NCI-H524 treated with DMSO at 0.1 percent for 48 hours (cell line): ENCODE data around the gene SHROOM3.
"Not testable (repeated sequence)": the region's sequence is repeated elsewhere in the genome, so short reads cannot be mapped to it uniquely, and the experiment has no call there.

Source experiments
- DNase-seq: peaks from one replicate; lab custom pipeline; 2025; lab: John Stamatoyannopoulos, UW

The SHROOM3 gene

DNA sequence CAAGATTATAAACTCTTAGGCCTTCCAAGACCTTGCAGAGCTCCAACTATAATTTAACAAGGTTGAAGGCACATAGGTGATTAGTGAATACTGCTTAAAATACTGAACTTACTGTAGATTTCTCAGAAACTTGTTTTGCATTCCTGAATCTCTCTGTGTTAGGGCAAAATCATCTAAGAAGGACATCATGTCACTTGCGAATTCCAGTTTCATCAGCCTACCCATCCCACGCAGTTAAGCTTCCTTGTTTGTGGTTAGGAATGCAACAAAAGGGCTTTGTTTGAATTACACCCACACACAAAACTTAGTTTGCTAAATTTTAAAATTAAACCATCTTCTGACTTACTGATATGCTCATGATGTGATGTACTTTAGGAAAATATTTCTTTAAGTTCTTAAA lies 288.9 kb downstream of the SHROOM3 start:
- no peak for DNase-seq

DNA sequence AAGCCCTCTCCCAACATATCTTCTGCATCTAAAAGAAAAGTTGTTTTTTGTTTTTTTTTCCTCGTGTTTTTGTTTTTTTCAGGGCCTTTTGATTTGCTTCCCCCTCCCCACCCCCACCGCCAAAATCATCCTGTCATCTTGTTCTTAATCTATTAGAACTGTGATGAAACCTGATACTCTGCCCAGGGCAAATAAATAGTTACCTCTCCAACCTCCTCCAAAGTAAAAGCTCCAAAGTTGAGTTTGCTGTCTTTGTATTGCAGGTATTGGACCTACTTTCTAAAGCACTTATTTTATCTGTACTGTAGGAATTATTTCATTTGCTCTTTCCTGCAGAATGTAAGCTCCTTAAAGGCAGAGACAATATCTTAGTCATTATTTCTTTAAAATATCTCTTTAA lies 290.0 kb downstream of the SHROOM3 start:
- DNase-seq, result no peak

DNA sequence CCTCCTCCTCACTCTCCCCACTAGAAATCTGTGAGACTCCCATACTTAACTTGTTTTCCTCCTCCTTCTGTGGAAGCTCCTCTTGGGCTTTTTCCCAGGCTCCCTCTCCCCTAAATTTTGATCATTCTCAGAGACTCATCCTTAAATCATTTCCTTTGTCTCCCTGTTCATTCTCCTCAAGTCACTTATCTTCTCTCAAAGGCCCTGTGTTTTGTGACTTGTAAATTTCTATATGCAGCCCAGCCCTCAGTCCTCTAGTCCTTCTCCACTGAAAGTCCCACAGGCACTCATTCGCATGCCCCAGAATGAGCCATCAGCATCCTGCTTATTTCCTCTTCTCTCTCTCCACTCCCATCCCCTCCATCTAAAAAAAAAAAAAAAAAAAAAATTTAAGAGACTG lies 291.1 kb downstream of the SHROOM3 start:
- no peak for DNase-seq

DNA sequence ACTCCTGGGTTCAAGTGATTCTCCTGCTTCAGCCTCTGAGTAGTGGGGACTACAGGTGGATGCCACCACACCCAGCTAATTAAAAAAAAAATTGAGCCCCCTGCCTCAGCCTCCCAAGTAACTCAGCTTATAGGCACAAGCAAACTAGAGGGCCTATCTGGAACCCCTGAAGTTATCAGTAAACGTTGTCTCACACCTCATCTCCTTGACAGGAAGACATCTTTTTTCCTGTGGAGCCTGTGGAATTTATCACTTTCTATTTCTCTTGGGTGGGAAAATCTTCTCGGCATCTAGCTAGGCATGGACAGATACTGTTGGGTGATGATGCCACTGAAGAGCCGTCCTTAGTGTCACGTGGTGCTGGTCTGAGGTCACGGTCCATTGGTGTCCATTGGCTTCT lies 291.6 kb downstream of the SHROOM3 start:
- no peak for DNase-seq

DNA sequence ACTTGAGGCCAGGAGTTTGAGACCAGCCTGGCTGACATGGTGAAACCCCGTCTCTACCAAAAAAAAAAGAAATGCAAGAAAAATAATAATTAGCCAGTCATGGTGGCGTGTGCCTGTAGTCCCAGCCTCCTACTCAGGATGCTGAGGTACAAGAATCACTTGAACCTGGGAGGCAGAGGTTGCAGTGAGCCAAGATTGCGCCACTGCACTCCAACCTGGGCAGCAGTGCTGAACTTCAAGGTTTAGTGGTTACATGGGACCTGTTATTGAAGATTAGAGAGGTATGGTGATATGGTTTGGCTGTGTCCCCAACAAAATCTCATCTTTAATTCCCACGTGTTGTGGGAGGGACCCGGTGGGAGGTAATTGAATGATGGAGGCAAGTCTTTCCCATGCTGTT lies 292.9 kb downstream of the SHROOM3 start:
- DNase-seq, result not testable (repeated sequence)

DNA sequence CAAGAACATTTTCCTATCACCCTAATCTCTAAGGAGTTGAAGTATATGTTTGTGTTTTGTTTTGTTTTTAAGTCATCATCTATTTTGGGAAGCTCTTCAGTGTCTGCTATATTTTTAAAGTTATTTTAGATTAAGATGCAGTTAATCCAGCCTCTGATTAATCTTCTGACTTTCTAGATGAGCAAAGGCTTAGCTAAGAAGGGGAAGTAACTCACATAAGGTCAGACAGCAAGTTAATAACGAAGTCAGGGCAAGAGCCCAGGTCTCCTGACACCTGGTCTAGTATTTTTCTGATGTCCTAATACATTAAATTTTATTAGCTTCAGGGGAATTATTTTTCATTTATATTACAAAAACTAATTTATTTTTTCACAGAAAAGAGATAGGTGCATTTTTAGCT lies 294.4 kb downstream of the SHROOM3 start:
- no peak for DNase-seq

DNA sequence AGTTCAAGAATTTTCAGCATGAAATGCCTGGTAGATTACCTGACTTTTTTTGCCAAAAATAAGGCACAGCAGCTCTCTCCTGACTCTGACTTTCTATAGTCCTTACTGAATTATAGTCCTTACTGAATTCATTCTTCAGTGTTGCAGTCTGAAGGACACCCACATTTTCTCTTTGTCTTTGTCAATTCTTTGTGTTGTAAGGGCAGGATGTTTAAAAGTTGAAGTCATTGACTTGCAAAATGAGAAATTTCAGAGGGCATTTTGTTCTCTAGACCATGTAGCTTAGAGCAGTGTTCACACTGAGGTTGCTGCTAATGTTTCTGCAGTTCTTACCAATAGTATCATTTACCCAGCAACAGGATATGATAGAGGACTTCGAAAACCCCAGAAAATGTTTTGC lies 295.0 kb downstream of the SHROOM3 start:
- DNase-seq, result no peak

DNA sequence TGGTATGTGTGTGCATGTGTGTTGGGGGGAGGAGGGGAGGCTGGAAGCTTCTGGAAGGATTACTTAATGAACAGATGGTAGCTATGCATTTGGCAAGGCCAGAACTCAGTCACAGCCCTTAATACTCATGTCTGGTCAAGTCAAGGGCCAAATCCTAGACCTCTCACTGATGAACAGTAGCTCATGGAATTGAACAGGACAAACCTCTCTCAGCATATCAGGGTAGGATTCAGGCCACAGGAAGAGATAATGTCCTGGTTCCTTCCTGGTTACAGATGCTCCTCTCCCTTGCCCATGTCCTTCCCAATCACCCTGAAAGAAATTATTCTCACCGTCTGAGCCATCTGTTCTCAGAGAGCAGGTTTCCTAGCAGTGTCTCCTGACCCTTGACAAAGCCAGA lies 297.2 kb downstream of the SHROOM3 start:
- DNase-seq, result no peak

DNA sequence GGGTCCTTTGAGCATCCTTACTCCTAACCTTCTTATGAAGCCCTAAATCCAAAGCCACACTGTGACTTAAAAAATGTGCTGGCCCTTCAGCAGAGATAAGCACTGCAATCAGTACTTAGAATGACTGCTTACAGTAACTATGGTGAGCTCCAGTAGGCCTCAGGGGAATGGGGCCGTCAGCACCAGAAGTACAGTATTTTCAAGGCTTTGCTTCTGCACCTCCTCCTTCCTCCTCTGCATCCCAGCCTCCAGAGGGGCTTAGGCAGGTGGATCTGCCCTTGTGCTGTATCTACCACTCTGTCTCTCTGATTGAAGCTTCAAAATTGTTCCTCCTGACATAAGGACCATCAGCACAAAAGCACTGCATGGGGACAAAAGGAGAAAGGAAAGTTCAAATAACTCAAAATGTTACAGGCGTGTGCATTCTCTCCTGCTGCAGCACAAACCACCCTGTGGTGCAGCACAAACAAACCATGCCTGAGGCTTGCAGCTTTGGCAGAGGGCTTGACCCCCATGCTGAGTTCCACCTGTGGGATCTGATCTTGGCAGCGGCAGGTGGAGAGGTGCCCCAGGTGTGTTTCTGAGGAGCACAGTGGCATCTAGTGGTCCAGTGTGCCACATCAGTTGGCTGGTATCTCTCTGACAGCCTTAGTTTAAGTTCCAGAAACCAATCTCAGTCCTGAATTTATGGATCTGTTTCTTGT lies 298.2 kb downstream of the SHROOM3 start:
- no peak for DNase-seq

DNA sequence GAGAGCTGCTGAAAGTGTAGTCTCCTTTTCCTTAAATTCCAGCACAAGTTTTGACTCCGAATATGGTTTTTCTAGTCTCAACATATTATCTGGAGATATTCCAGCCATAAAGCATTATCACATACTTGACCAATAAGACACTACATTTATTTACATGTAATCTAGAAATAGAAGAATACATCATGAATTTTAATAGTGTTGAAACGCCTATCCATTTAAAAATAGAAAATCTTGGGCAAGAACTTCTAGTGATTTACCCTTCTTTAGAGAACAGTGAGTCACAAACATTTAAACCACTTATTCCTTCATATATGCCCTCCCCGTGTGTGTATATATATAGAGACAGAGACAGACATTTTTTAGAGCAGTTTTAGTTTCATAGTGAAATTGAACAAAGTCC lies 301.4 kb downstream of the SHROOM3 start:
- DNase-seq, result no peak

DNA sequence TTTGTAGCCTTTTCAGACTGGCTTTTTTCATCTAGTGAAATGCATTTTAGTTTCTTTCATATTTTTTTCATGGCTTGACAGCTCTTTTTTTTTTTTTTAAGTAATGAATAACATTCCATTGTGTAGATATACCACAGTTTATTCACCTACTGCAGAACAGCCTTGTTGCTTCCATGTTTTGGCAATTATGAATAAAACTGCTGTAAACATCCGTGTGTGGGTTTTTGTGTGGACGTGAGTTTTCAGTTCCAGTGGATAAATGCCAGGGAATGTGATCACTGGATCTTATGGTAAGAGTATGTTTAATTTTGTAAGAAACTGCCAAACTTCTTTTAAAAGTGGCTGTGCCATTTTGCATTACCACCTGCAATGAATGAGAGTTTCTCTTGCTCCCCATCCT lies 302.2 kb downstream of the SHROOM3 start:
- DNase-seq, result no peak

DNA sequence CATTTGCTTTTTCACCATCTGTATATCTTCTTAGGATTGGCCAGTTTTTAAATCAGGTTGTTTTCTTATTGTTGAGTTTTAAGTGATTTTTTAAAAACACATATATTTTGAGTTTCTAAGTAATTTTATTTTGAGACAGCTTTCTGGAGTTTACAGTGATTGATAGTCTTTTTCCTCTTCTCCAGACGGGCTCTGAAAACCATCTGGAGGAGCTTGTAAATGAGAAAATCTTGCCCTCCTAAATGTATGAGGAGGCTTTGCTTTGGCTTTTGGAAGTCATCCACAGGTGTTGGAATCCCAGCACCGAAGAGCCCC lies 302.7 kb downstream of the SHROOM3 start:
- no peak for DNase-seq

DNA sequence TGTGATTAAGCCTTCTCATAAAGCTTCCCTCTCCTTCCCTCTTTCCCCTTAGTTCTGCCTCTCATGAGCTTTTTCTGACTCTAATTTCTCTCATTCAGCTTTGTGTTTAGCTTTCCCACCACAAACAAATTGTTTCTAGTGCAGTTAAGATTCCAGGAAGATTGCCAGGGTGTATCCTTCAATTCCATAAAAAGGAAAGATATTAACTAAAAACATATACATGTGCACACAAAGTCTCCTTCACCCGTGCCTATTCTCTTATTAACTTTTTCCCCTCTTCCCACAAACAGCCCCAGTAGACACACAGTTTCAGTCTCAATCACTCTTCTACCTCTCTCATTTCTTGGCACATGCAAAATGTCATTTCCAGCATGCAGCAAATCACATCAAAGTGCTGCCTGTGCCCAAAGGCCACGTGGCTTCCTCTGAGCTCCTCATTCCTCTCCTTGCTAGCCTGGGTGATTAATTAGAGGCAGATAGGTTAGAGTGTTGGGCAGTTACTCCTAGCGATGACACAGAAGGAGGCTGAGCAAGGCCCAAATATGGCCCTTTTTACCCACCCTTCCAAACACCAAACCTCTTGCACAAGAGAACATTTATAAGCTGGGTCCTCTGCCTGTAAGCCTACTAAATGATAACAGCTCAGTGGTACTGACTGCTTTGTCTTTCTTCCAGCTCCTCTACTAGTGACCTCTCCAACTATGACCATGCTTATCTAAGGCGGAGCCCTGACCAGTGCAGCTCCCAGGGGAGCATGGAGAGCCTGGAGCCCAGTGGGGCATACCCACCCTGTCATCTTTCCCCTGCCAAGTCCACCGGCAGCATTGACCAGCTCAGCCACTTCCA lies 303.3 kb downstream of the SHROOM3 start:
- DNase-seq, result no peak

DNA sequence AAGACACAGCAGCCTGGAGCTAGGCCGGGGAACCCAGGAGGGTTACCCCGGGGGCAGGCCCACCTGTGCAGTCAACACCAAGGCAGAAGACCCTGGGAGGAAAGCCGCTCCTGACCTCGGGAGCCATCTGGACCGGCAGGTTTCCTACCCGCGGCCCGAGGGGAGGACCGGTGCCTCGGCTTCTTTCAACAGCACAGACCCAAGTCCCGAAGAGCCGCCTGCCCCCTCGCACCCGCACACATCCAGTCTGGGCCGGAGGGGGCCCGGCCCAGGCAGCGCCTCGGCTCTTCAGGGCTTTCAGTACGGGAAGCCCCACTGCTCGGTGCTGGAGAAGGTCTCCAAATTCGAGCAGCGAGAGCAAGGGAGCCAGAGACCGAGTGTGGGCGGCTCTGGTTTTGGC lies 305.2 kb downstream of the SHROOM3 start:
- DNase-seq, result no peak

DNA sequence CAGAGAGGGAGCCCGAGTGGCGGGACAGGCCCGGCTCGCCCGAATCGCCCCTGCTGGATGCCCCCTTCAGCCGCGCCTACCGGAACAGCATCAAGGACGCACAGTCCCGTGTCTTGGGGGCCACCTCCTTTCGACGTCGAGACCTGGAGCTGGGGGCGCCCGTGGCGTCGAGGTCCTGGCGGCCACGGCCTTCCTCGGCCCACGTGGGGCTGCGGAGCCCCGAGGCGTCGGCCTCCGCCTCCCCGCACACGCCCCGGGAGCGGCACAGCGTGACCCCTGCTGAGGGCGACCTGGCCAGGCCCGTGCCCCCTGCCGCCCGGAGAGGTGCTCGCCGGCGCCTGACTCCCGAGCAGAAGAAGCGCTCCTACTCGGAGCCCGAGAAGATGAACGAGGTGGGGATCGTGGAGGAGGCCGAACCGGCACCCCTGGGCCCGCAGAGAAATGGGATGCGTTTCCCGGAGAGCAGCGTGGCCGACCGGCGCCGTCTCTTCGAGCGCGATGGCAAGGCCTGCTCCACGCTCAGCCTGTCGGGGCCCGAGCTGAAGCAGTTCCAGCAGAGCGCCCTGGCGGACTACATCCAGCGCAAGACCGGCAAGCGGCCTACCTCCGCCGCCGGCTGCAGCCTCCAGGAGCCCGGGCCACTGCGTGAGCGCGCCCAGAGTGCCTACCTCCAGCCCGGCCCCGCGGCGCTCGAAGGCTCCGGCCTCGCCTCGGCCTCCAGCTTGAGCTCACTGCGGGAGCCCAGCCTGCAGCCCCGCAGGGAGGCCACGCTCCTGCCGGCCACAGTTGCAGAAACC lies 306.0 kb downstream of the SHROOM3 start:
- DNase-seq, result no peak

DNA sequence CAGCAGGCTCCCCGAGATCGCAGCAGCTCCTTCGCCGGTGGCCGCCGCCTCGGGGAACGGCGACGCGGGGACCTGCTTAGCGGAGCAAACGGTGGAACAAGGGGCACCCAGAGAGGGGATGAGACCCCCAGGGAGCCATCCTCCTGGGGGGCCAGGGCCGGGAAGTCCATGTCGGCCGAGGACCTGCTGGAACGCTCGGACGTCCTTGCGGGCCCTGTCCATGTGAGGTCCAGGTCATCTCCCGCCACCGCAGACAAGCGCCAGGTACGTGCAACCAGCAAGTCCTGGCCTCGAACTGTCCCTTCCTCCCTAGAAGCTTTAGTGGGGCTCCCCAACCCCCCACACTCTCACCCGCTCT lies 306.6 kb downstream of the SHROOM3 start:
- no peak for DNase-seq

DNA sequence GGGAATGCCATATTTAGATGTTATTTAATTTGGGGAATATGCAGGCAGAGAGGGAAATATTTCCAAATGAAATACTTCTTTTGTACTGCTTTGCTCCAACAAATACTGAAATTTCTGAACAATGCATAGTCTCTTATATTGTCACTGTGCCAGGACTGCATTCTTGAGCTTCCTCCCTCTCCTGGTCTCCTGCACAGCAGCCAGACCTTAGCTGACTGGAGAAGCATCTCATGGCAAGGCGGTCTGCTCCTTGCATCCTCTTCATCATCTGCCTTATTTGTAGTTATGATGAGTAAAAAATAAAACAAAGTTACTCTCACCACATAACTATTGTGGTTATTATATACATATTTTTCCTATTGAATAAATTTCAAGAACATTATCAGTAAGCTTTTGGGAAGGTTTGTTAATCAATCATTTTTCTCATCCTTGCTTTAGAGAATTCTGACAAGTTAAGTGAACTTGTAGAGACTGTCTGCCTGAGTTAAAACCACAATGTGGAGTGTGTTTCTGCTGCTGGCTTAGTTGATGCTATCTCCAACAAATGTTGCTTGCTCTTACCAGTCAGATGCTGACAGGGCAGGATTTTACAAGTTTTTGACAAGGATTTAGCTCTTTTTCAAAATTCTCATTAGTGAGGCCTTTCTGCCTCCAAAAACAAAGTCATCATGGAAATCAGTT lies 309.4 kb downstream of the SHROOM3 start:
- no peak for DNase-seq

DNA sequence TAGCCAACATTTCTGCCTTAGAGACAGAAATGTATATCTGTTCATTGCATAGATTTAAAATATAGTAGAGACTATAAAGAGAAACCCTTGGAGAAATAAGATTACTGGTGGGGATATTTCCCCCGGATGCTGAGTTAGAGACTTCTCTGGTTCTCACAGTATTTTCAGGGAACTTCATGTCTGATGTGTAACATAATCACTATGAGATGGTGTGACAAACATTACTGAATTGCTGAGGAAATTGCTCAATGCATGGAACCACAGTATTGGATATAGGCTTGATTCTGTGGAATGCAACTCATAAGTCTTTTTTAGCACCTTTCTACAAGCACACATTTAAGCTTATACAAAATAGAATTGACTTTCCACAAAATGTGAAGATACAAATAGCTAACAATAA lies 310.2 kb downstream of the SHROOM3 start:
- DNase-seq, result no peak

DNA sequence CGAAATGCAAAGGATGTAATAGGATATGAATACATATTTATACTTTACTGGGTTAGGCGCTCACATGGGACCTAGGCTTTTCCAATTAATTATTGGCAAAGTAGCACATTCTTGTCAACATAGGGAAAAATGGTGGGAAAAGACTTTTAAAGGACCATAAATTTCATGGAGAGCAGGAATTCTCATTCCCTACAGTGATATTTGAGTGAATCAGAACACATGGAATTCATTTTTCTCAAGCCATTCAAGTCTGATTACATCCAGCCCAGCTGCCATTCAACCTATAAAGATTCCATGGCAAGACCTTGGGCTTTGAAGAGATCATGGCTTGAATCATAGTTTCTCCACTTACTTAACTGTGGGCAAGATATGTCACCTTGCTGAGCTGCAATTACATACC lies 312.5 kb downstream of the SHROOM3 start:
- DNase-seq, result no peak

DNA sequence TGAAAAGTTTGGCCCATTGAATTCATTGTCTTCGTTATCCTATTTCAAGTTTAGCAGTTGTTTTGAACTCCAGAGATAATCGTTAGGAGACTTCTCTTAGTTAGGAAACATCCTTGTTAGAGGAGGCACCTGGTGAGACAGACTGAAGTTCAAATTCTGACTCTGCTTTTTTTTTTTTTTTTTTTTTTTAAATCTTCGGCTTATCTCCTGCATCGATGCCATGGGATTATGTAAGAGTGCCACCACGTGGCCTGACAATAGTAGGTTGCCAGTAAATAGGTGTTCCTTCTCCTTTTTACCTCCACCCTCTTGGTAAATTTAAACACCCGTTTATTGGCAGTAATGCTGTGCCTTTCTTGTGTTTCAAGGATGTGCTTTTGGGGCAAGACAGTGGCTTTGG lies 313.6 kb downstream of the SHROOM3 start:
- no peak for DNase-seq

DNA sequence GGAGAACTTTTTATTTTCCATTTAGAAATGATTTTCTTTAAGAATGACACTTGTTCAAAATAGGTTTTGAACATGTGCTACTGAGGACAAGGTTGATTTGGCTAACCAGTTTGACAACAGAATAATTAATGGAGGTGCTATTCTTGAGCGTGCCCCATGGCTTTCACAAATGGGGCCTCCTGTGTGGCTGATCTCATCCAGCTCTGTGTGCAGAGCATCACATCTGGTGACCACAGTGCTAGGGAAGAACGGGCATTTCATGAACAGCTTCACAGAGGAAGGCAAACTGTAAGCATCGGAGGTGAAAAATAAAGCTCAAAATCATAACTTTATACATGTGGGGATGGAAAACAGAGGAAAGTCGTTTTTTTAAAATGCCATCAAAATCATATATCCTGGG lies 314.3 kb downstream of the SHROOM3 start:
- DNase-seq, result no peak

DNA sequence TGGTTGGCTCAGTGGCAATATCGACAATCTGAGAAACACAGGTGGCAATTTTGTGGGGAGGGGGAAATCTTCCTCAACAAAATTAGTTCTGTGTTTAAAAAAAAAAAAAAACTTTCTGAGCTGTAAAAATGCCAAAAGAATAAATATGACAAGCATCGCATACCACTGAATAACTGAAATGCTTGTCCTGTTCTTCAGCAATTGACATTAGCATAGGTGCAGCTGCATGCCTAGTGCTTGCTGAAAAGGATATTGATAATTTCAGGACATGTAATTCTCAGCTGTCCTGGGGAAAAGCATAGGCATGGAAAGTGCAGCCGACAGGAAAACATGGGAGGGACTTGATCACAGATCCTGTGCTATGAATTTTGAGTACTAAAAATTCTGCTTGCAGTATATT lies 315.7 kb downstream of the SHROOM3 start:
- no peak for DNase-seq
